ENCODE measurements around the gene SPNS3.

Gene SPNS3

GRCh38 chr17:4433515-4434031 lies at the start of gene SPNS3:
Gene SPNS3, plus strand, starts transcription at chr17:4433940. Its CDS starts 28 bp downstream, at chr17:4433968.
- H3K4me2 ChIP-seq (ENCODE audit: low read depth, low read length), result peak within 1 kb of the TSS; percentile 22; the same call in 1 of the 2 replicates

GRCh38 chr17:4386406-4386805 lies 47.3 kb upstream of the SPNS3 start:
- H2AFZ ChIP-seq (ENCODE audit: low read length), result no peak overlapping the region
- no peak overlapping the region for H3K27ac ChIP-seq (ENCODE audit: low read length)
- no peak overlapping the region for H3K4me2 ChIP-seq (ENCODE audit: low read depth, low read length)

More at GRCh38 chr17:4433515-4434031, at the start of gene SPNS3:
- no peak within 1 kb of the TSS for H3K27ac ChIP-seq (ENCODE audit: low read length)
- no peaks in the 10 kb centered on the region for H3F3A ChIP-seq (ENCODE audit: insufficient read depth, low read length)
- H3K36me3 ChIP-seq (replicated peaks; ENCODE audit: insufficient read depth, low read length), result no peaks in the 10 kb centered on the region
- H3K9me2 ChIP-seq (replicated peaks; ENCODE audit: insufficient read depth, low read length), result no peaks in the 10 kb centered on the region
- DNase-seq, result peak; percentile 7
- no peak within 1 kb of the TSS for H3K4me3 ChIP-seq (ENCODE audit: low read length)
- no peaks in the 10 kb centered on the region for H3K79me2 ChIP-seq (ENCODE audit: low read length)
- H3K9ac ChIP-seq (ENCODE audit: low read length), result no peak within 1 kb of the TSS
- H2AFZ ChIP-seq (ENCODE audit: low read length), result peak within 1 kb of the TSS; percentile 32; the same call in 1 of the 2 replicates
- H3K27me3 ChIP-seq (replicated peaks; ENCODE audit: insufficient read depth, low read length), result no peaks in the 10 kb centered on the region
- TF ChIP-seq EZH2 (optimal IDR thresholded peaks at IDR 0.05; ENCODE audit: low read depth, low read length) (no peak), CTCF (IDR thresholded peaks at IDR 0.05; ENCODE audit: low read length) (no peak), EZH2phosphoT487 (IDR thresholded peaks at IDR 0.05; ENCODE audit: low read length) (no peak)
- H3K9me3 ChIP-seq (replicated peaks; ENCODE audit: insufficient read depth, low read length), result no peaks in the 10 kb centered on the region
- H3K4me1 ChIP-seq (ENCODE audit: low read length), result no peaks in the 10 kb centered on the region
- no peaks in the 10 kb centered on the region for H4K20me1 ChIP-seq (ENCODE audit: insufficient read depth, low read length)

GRCh38 chr17:4387137-4387536 lies 46.6 kb upstream of the SPNS3 start:
- H3K9ac ChIP-seq (ENCODE audit: low read length), result no peak overlapping the region
- TF ChIP-seq EZH2phosphoT487 (IDR thresholded peaks at IDR 0.05; ENCODE audit: low read length) (no peak), CTCF (IDR thresholded peaks at IDR 0.05; ENCODE audit: low read length) (no peak), EZH2 (optimal IDR thresholded peaks at IDR 0.05; ENCODE audit: low read depth, low read length) (no peak)
- no peak for DNase-seq
- H3K4me1 ChIP-seq (ENCODE audit: low read length), result peaks cover 8% of the 10 kb centered on the region
- no peak overlapping the region for H3K4me2 ChIP-seq (ENCODE audit: low read depth, low read length)
- no peak overlapping the region for H3K27ac ChIP-seq (ENCODE audit: low read length)
- H3K27me3 ChIP-seq (replicated peaks; ENCODE audit: insufficient read depth, low read length), result no peaks in the 10 kb centered on the region
- H3K9me2 ChIP-seq (replicated peaks; ENCODE audit: insufficient read depth, low read length), result no peaks in the 10 kb centered on the region
- H3F3A ChIP-seq (ENCODE audit: insufficient read depth, low read length), result peaks cover 3% of the 10 kb centered on the region; the same call in 1 of the 2 replicates
- no peak overlapping the region for H2AFZ ChIP-seq (ENCODE audit: low read length)
- H4K20me1 ChIP-seq (ENCODE audit: insufficient read depth, low read length), result no peaks in the 10 kb centered on the region
- no peaks in the 10 kb centered on the region for H3K36me3 ChIP-seq (replicated peaks; ENCODE audit: insufficient read depth, low read length)
- no peak overlapping the region for H3K4me3 ChIP-seq (ENCODE audit: low read length)
- no peaks in the 10 kb centered on the region for H3K79me2 ChIP-seq (ENCODE audit: low read length)
- no peaks in the 10 kb centered on the region for H3K9me3 ChIP-seq (replicated peaks; ENCODE audit: insufficient read depth, low read length)

More at GRCh38 chr17:4386406-4386805, 47.3 kb upstream of the SPNS3 start:
- peaks cover 4% of the 10 kb centered on the region; the same call in 1 of the 2 replicates for H3K4me1 ChIP-seq (ENCODE audit: low read length)
- H3K9me3 ChIP-seq (replicated peaks; ENCODE audit: insufficient read depth, low read length), result no peaks in the 10 kb centered on the region
- no peaks in the 10 kb centered on the region for H3K36me3 ChIP-seq (replicated peaks; ENCODE audit: insufficient read depth, low read length)
- no peaks in the 10 kb centered on the region for H4K20me1 ChIP-seq (ENCODE audit: insufficient read depth, low read length)
- no peaks in the 10 kb centered on the region for H3K79me2 ChIP-seq (ENCODE audit: low read length)
- no peak for DNase-seq
- no peaks in the 10 kb centered on the region for H3F3A ChIP-seq (ENCODE audit: insufficient read depth, low read length)
- H3K27me3 ChIP-seq (replicated peaks; ENCODE audit: insufficient read depth, low read length), result no peaks in the 10 kb centered on the region
- TF ChIP-seq CTCF (IDR thresholded peaks at IDR 0.05; ENCODE audit: low read length), result no peak
- no peak for TF ChIP-seq EZH2phosphoT487 (IDR thresholded peaks at IDR 0.05; ENCODE audit: low read length)
- TF ChIP-seq EZH2 (optimal IDR thresholded peaks at IDR 0.05; ENCODE audit: low read depth, low read length), result no peak
- no peaks in the 10 kb centered on the region for H3K9me2 ChIP-seq (replicated peaks; ENCODE audit: insufficient read depth, low read length)
- no peak overlapping the region for H3K9ac ChIP-seq (ENCODE audit: low read length)
- H3K4me3 ChIP-seq (ENCODE audit: low read length), result no peak overlapping the region

Measured in MM.1S (cell line).